B cell (primary cell): ENCODE results near the gene GPX6. TPM values are rescaled to one million over a fixed set of nuclear protein-coding genes. Genes with fewer than 3 reads are reported as not detected.
A peak's percentile ranks its signal among the peaks of the same experiment; 100 is the strongest.

Source experiments
- ATAC-seq: fragments of 200-7000 bp; cut with Tn5 transposase; one replicate; pipeline ENCODE4 v1.10.0; 2021; ENCODE audit warnings: low read depth, mild to moderate bottlenecking, moderate number of reproducible peaks, moderate library complexity
- CTCF ChIA-PET: fragments of 350-600 bp; sonication (Branson Sonifier 250); formaldehyde crosslinking; loops from one replicate; lab custom pipeline; 2021; ENCODE audit warnings: antibody characterized with exemption, inconsistent platforms; lab: Charles Lee
- POLR2A ChIA-PET: fragments of 350-600 bp; sonication (Branson Sonifier 250); formaldehyde crosslinking; loops from one replicate; lab custom pipeline; 2021; ENCODE audit warnings: antibody characterized with exemption; lab: Charles Lee
- DNase-seq: peaks from one replicate; pipeline ENCODE4 v3.0.0; 2013
- H2AFZ ChIP-seq: 2 replicates; pipeline ENCODE4 v1.6.1; 2012; ENCODE audit warnings: mild to moderate bottlenecking, low read depth, low read length; ENCODE audit not compliant: insufficient read depth, poor library complexity, severe bottlenecking
- H3K27ac ChIP-seq, 2 donors: 1 replicate in 1 of 2; 2 replicates in 1 of 2; pipeline ENCODE4 v1.5.1; 2012 to 2013; ENCODE audit warnings: low read length in 2 of 2, mild to moderate bottlenecking in 2 of 2, moderate library complexity in 1 of 2
- H3K27me3 ChIP-seq, 4 experiments: fragments of 200-600 bp in 1 of 4; sonication (generic) in 1 of 4; replicated peaks in 1 of 4; 1 replicate in 2 of 4; 2 replicates in 2 of 4; pipeline versions ENCODE4 v1.6.1 to v1.7.0; 2013 to 2016; ENCODE audit warnings: low read length in 3 of 4, mild to moderate bottlenecking in 2 of 4, mixed read lengths in 1 of 4, moderate library complexity in 1 of 4; ENCODE audit not compliant: insufficient read depth in 4 of 4, control insufficient read depth in 3 of 4; ENCODE audit errors: control extremely low read depth in 1 of 4
- H3K36me3 ChIP-seq, 2 experiments: replicated peaks in 1 of 2; 1 replicate in 1 of 2; 2 replicates in 1 of 2; pipeline versions ENCODE4 v1.6.1 to v1.7.1; 2013; ENCODE audit warnings: low read length in 1 of 2; ENCODE audit not compliant: insufficient read depth in 2 of 2, control insufficient read depth in 1 of 2; ENCODE audit errors: control extremely low read depth in 1 of 2, extremely low read depth in 1 of 2
- H3K4me1 ChIP-seq, 2 donors: fragments of 200-600 bp in 1 of 2; sonication (generic) in 1 of 2; 1 replicate in 1 of 2; 2 replicates in 1 of 2; pipeline versions ENCODE4 v1.5.1 to v1.6.1; 2013 to 2017; ENCODE audit warnings: low read length in 2 of 2; ENCODE audit not compliant: control insufficient read depth in 2 of 2, insufficient read depth in 2 of 2
- H3K4me2 ChIP-seq: replicated peaks from 2 replicates; pipeline ENCODE3; 2012; ENCODE audit warnings: mild to moderate bottlenecking, low read depth, low read length; ENCODE audit not compliant: poor library complexity, severe bottlenecking
- H3K4me3 ChIP-seq, 5 experiments: fragments of 200-600 bp in 1 of 5; sonication (generic) in 1 of 5; 1 replicate in 3 of 5; 2 replicates in 2 of 5; pipeline versions ENCODE4 v1.5.1 to v1.7.0; 2011 to 2016; ENCODE audit warnings: low read length in 4 of 5, mild to moderate bottlenecking in 4 of 5, low read depth in 2 of 5, control low read depth in 1 of 5, moderate library complexity in 1 of 5; ENCODE audit not compliant: insufficient read depth in 1 of 5; ENCODE audit errors: control extremely low read depth in 1 of 5, extremely low read depth in 1 of 5
- H3K79me2 ChIP-seq: fragments of 200-600 bp; sonication (generic); one replicate; pipeline ENCODE4 v1.6.0; 2016; ENCODE audit warnings: low read length; ENCODE audit not compliant: control insufficient read depth, insufficient read depth
- H3K9ac ChIP-seq: fragments of 200-600 bp; sonication (generic); 2 replicates; pipeline ENCODE4 v1.6.1; 2017; ENCODE audit warnings: mild to moderate bottlenecking, low read length, moderate library complexity
- H3K9me3 ChIP-seq, 3 donors: one replicate each; pipeline versions ENCODE4 v1.6.1 to v1.7.1; 2013; ENCODE audit warnings: low read length in 2 of 3; ENCODE audit not compliant: control insufficient read depth in 2 of 3, insufficient read depth in 1 of 3; ENCODE audit errors: control extremely low read depth in 1 of 3
- H4K20me1 ChIP-seq: 2 replicates; pipeline ENCODE4 v1.6.0; 2012; ENCODE audit warnings: mild to moderate bottlenecking, low read length; ENCODE audit not compliant: insufficient read depth, control insufficient read depth, poor library complexity, severe bottlenecking
- H3K27ac Mint-ChIP-seq: one replicate; pipeline ENCODE4 v1.8.0; 2021; ENCODE audit warnings: mixed read lengths
- H3K27me3 Mint-ChIP-seq: one replicate; pipeline ENCODE4 v1.8.0; 2021; ENCODE audit warnings: mixed read lengths
- H3K4me1 Mint-ChIP-seq: one replicate; pipeline ENCODE4 v1.8.0; 2021; ENCODE audit warnings: mixed read lengths
- H3K4me3 Mint-ChIP-seq: one replicate; pipeline ENCODE4 v1.8.0; 2021; ENCODE audit warnings: mixed read lengths
- H3K9me3 Mint-ChIP-seq: one replicate; pipeline ENCODE4 v1.8.0; 2022; ENCODE audit warnings: mixed read lengths; ENCODE audit not compliant: insufficient read depth
- EZH2 ChIP-seq: IDR thresholded peaks from 2 replicates; pipeline ENCODE4 v1.6.1; 2012; ENCODE audit warnings: borderline replicate concordance, low read depth, mild to moderate bottlenecking, moderate library complexity, low read length; ENCODE audit not compliant: insufficient read depth, poor library complexity, severe bottlenecking
- WGBS: methylation state at CpG from one replicate; pipeline ENCODE4 v1.1.5; 2013; ENCODE audit warnings: missing lambda C conversion rate; ENCODE audit not compliant: insufficient coverage; 5-methylcytosine and 5-hydroxymethylcytosine counted together
- intact Hi-C: fragments of 100-400 bp; cut with micrococcal nuclease; formaldehyde crosslinking; loops from one replicate; pipeline ENCODE4 v1.10.0; 2022
- polyA plus RNA-seq: library from polyadenylated mRNA; depleted of rRNA; stranded (reverse); fragments of >200 nt; gene quantifications from 2 replicates; pipeline ENCODE4 v1.2.3, GENCODE V29; 2012
- total RNA-seq, 2 donors: library from RNA; stranded (reverse); fragments of 120-200 nt in 1 of 2; gene quantifications; 1 replicate in 1 of 2; 2 replicates in 1 of 2; pipeline versions ENCODE4 v1.2.3 to v1.2.4, GENCODE V29; 2013 to 2022
- TF ChIP-seq, protein P1 (sequence below): fragments of 200-600 bp; IDR thresholded peaks from one replicate; pipeline ENCODE4 v1.8.0; 2022; ENCODE audit warnings: antibody characterized with exemption, mild to moderate bottlenecking

GPX6 gene
- total and polyA plus RNA-seq, 2 donors (not counting 1 experiment from before 2014, with no cell fraction given), result not detected

DNA sequence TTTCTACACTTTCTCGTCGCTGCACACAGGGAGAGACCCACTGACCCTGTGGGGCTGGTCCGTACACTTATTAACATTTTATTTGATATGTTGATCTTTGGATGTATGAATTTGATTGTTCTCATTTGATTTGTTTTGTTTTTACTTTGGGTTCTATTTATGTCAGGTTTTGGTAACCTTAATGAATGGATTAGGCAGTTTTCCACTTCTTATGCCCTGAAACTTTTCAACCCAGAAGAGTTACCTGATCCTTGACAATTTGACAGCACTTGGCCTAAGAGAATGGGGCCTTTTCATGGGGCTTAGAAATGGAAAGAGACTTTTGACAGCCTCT lies 23.6 kb downstream of the GPX6 start:
- WGBS, result no CpG with 5 or more reads among the region's 3 CpGs
- Histone ChIP-seq H3K27ac (no peak overlapping the region), H3K36me3 (no peaks in the 10 kb centered on the region), H3K27me3 (peaks cover 0 to 46% (median 35%) of the 10 kb centered on the region in 4 experiments), H3K4me3 (no peak overlapping the region), H3K79me2 (no peaks in the 10 kb centered on the region), H3K4me1 (peaks cover 14 to 21% of the 10 kb centered on the region in 2 donors), H3K4me2 (no peak overlapping the region), H4K20me1 (no peaks in the 10 kb centered on the region), H3K9ac (no peak overlapping the region), H2AFZ (no peak overlapping the region), H3K9me3 (peaks cover 0 to 9% (median 0%) of the 10 kb centered on the region in 3 donors)
- ATAC-seq (no peak), DNase-seq (no peak)
- H3K9me3 Mint-ChIP-seq, result no peaks in the 10 kb centered on the region
- no peak overlapping the region for H3K27ac Mint-ChIP-seq
- ChIA-PET POLR2A (no interaction called here), CTCF (no interaction called here)
- TF ChIP-seq EZH2, result no peak
- TF ChIP-seq, protein P1, sequence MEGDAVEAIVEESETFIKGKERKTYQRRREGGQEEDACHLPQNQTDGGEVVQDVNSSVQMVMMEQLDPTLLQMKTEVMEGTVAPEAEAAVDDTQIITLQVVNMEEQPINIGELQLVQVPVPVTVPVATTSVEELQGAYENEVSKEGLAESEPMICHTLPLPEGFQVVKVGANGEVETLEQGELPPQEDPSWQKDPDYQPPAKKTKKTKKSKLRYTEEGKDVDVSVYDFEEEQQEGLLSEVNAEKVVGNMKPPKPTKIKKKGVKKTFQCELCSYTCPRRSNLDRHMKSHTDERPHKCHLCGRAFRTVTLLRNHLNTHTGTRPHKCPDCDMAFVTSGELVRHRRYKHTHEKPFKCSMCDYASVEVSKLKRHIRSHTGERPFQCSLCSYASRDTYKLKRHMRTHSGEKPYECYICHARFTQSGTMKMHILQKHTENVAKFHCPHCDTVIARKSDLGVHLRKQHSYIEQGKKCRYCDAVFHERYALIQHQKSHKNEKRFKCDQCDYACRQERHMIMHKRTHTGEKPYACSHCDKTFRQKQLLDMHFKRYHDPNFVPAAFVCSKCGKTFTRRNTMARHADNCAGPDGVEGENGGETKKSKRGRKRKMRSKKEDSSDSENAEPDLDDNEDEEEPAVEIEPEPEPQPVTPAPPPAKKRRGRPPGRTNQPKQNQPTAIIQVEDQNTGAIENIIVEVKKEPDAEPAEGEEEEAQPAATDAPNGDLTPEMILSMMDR, result no peak
- intact Hi-C loops, result no loop called here
- H3K4me3 Mint-ChIP-seq, result no peak overlapping the region
- H3K27me3 Mint-ChIP-seq, result peaks cover 77% of the 10 kb centered on the region
- H3K4me1 Mint-ChIP-seq, result peaks cover 24% of the 10 kb centered on the region

DNA sequence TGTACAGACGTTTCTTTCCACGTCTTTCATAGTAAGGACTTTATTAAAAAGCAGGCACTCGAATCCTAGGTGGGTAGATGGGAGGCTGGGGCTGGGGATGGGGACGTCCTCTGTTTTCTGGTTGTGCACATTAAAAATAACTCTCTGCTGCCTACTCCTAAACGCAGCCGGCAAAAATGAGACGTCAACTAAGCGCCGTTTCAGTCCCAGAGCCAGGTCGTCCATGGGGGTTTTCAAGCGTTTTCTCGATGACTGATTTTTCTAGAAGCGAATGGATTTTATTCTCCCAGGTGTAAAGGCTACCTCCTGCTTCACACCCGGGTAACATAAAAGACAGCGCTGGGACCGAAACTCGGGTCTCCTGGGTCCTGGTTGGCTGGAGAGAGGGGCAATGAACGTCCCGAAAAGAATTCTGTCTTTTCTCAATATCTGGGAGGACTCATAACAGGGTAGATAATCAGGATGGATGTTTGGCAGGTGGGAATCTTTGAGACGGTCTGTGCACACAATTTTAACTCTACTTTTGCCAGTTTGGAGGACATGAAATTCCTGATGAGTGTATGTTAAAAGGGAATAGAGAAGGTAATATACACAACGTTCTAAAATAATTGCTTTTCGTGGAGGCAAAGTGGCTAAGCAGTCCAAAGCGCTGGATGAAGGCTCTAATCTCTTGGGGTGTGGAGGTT lies 25.2 kb downstream of the GPX6 start:
- H3K4me3 Mint-ChIP-seq, result peak overlapping the region; percentile 35
- H3K27me3 ChIP-seq, result peaks cover 0 to 40% (median 32%) of the 10 kb centered on the region in 4 experiments
- peaks cover 83% of the 10 kb centered on the region for H3K27me3 Mint-ChIP-seq
- ChIA-PET POLR2A (no interaction called here), CTCF (no interaction called here)
- peak overlapping the region; percentile 66 for H3K4me2 ChIP-seq
- H3K4me1 Mint-ChIP-seq, result peaks cover 24% of the 10 kb centered on the region
- peak overlapping the region; percentile 3 for H3K9ac ChIP-seq
- H3K27ac Mint-ChIP-seq, result no peak overlapping the region
- H3K9me3 Mint-ChIP-seq, result no peaks in the 10 kb centered on the region
- no peak overlapping the region for H3K27ac ChIP-seq
- intact Hi-C loops, result no loop called here
- H2AFZ ChIP-seq, result peak overlapping the region; percentile 54
- DNase-seq (peak; percentile 12), ATAC-seq (no peak)
- 4% methylated on average over 9 of the region's 23 CpGs for WGBS
- H3K79me2 ChIP-seq, result no peaks in the 10 kb centered on the region
- no peaks in the 10 kb centered on the region for H3K36me3 ChIP-seq
- peak overlapping the region in 3 of 5 experiments; percentile 6 to 49 (median 31) for H3K4me3 ChIP-seq
- peaks cover 0 to 9% (median 0%) of the 10 kb centered on the region in 3 donors for H3K9me3 ChIP-seq
- H4K20me1 ChIP-seq, result no peaks in the 10 kb centered on the region
- peaks cover 14 to 21% of the 10 kb centered on the region in 2 donors for H3K4me1 ChIP-seq
- no peak for TF ChIP-seq EZH2
- TF ChIP-seq, protein P1, result no peak
